ENCODE data around the gene XAB2.
"Not testable (repeated sequence)": the region's sequence is repeated elsewhere in the genome, so short reads cannot be mapped to it uniquely, and the experiment has no call there.

The XAB2 gene

GRCh38 chr19:7579182-7579581 is 50.2 kb downstream of the XAB2 start:
- DNase-seq (ENCODE audit: low read depth, low spot score) = no peak

GRCh38 chr19:7578127-7578526 is 51.2 kb downstream of the XAB2 start:
- DNase-seq (ENCODE audit: low read depth, low spot score) = no peak

DNA sequence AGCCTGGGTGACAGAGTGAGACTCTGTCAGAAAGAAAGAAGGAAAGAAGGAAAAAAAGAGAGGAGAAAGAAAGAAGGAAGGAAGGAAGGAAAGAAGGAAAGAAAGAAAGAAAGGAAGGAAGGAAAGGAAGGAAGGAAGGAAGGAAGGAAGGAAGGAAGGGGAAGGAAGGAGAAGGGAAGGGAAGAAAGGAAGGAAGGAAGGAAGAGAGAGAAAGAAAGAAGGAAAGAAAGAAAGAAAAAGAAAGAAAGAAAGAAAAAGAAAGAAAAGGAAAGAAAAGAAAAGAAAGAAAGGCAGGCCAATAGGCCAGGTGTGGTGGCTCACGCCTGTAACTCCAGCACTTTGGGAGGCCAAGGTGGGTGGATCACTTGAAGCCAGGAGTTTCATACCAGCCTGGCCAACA is 51.9 kb downstream of the XAB2 start:
- DNase-seq (ENCODE audit: low read depth, low spot score) = not testable (repeated sequence)

DNA sequence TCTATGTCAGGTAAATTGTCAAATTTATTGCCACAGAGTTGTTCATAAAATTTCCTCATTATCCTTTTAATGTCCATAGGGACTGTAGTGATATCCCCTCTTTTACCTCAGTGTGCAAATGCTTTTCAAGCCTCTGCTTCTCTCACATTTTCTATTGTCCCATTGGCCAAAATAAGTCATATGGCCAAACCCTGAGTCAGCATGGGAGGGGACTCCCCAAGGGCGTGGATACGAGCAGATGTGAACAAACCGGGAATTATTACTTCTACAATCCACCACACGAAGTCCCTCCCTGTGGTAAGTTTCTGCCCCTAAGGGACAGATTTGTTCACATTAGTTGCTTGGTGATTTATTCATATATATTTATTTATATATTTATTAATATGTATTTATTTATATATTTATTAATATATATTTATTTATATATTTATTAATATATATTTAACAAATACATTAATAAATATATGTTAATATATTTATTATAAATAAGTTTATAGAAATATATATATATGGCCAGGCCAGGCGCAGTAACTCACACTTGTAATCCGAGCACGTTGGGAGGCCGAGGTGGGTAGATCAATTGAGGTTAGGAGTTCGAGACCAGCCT is 53.8 kb downstream of the XAB2 start:
- DNase-seq (ENCODE audit: low read depth, low spot score) = no peak

DNA sequence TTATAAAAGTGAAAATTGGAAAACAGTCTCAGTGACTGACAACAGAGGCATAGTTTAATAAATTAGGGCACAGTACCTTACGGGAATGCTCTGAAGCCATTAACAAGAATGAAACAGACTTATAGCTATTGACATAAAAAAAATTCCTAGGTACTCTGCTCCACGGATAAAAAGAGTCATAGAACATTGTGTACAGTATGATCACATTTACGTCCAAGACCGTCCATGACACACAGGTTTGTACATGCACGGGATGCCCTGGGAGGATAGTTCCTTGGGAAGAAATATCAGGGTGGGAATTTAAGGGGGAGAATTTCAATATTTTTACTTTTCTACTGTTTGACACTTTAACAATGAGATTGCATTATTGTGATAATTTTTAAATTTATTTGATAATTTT is 58.6 kb downstream of the XAB2 start:
- no peak for DNase-seq (ENCODE audit: low read depth, low spot score)
